Activated CD4-positive, CD25-positive, alpha-beta regulatory T cell treated with anti-CD3 and anti-CD28 coated beads, Interleukin-2, amount 50 U/mL, for 24 hours (primary cell): ENCODE data around the gene BEND6.

Source experiments
- ATAC-seq, 2 donors: fragments of 150-1000 bp; cut with Tn5 transposase; one replicate each; pipeline ENCODE4 v1.10.0; 2021; ENCODE audit warnings: mild to moderate bottlenecking in 1 of 2, moderate library complexity in 1 of 2

The BEND6 gene

GRCh38 chr6:56940977-56941376 is 13.9 kb upstream of the BEND6 start:
- no peak for ATAC-seq

GRCh38 chr6:56944661-56945060 is 10.2 kb upstream of the BEND6 start:
- ATAC-seq: no peak

- ATAC-seq: no peak
Observed at GRCh38 chr6:56946368-56946767, 8.5 kb upstream of the BEND6 start.

- no peak for ATAC-seq
Observed at GRCh38 chr6:56947924-56948323, 7.0 kb upstream of the BEND6 start.

GRCh38 chr6:56949265-56949664 is 5.6 kb upstream of the BEND6 start:
- no peak for ATAC-seq

- ATAC-seq: no peak
Observed at GRCh38 chr6:56949925-56950495, 4.9 kb upstream of the BEND6 start.

- ATAC-seq: peak in 1 of 2 donors; percentile 44
Observed at GRCh38 chr6:56951049-56951831, 3.7 kb upstream of the BEND6 start.

GRCh38 chr6:56953597-56954402 is 1.1 kb upstream of the BEND6 start:
- no peak for ATAC-seq

- ATAC-seq: peak; percentile 22 to 47
Observed at GRCh38 chr6:56955171-56956155, 556 bp downstream of the BEND6 start.

GRCh38 chr6:56956491-56956890 is 1.6 kb downstream of the BEND6 start:
- no peak for ATAC-seq

- ATAC-seq: no peak
Observed at GRCh38 chr6:56957856-56958255, 2.9 kb downstream of the BEND6 start.

- ATAC-seq: no peak
Observed at GRCh38 chr6:56958481-56958880, 3.6 kb downstream of the BEND6 start.

GRCh38 chr6:56959094-56959493 is 4.2 kb downstream of the BEND6 start:
- no peak for ATAC-seq

- ATAC-seq: no peak
Observed at GRCh38 chr6:56959938-56960337, 5.0 kb downstream of the BEND6 start.

GRCh38 chr6:56961151-56961550 is 6.2 kb downstream of the BEND6 start:
- no peak for ATAC-seq

- no peak for ATAC-seq
Observed at GRCh38 chr6:56962441-56962840, 7.5 kb downstream of the BEND6 start.

GRCh38 chr6:56963043-56963442 is 8.1 kb downstream of the BEND6 start:
- ATAC-seq: no peak

GRCh38 chr6:56963793-56964192 is 8.9 kb downstream of the BEND6 start:
- ATAC-seq: no peak

GRCh38 chr6:56965126-56965525 is 10.2 kb downstream of the BEND6 start:
- no peak for ATAC-seq

GRCh38 chr6:56970849-56971248 is 15.9 kb downstream of the BEND6 start:
- no peak for ATAC-seq

GRCh38 chr6:56977192-56977591 is 22.3 kb downstream of the BEND6 start:
- no peak for ATAC-seq

GRCh38 chr6:56978530-56978929 is 23.6 kb downstream of the BEND6 start:
- ATAC-seq: no peak

GRCh38 chr6:56984361-56984760 is 29.5 kb downstream of the BEND6 start:
- no peak for ATAC-seq
